Esophagus muscularis mucosa (tissue), 4 donors: ENCODE data around the gene PRDM16.

ENCODE experiments used
- EP300 ChIP-seq: sonication (generic); formaldehyde crosslinking; IDR thresholded peaks from one replicate; pipeline ENCODE4 v1.6.1; 2017; ENCODE audit warnings: antibody characterized with exemption
- POLR2A ChIP-seq: fragments of 450-650 bp; IDR thresholded peaks from one replicate; pipeline ENCODE4 v1.6.1; 2017; ENCODE audit warnings: antibody characterized with exemption, moderate library complexity, mild to moderate bottlenecking, low read depth
- POLR2AphosphoS5 ChIP-seq, 2 donors: sonication (generic); formaldehyde crosslinking; IDR thresholded peaks; one replicate each; pipeline ENCODE4 v1.6.1; 2017; ENCODE audit warnings: antibody characterized with exemption in 2 of 2
- TF ChIP-seq, protein P1 (sequence below), 3 experiments: fragments of 200-600 bp in 2 of 3; fragments of 450-650 bp in 1 of 3; sonication (generic) in 2 of 3; IDR thresholded peaks; one replicate each; pipeline ENCODE4 v1.5.1; 2017 to 2019; ENCODE audit warnings: antibody characterized with exemption in 3 of 3, mild to moderate bottlenecking in 2 of 3, moderate library complexity in 1 of 3

DNA sequence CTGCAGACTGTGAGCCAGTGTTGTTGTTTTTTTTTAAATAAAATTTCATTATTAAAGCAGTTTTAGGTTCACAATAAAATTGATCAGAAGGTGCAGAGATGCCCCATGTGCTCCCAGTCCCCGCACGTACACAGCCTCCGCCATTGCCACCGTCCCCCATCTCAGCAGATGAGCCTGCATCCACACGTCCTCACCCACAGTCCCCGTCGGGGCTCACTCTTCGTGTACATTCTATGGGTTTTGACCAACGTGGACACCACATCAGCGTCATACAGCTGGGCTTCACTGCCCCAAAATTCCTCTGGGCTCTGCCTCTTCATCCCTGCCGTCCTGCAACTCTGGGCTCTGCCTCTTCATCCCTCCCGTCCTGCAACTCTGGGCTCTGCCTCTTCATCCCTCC lies 373.9 kb downstream of the PRDM16 start:
- TF ChIP-seq, protein P1, sequence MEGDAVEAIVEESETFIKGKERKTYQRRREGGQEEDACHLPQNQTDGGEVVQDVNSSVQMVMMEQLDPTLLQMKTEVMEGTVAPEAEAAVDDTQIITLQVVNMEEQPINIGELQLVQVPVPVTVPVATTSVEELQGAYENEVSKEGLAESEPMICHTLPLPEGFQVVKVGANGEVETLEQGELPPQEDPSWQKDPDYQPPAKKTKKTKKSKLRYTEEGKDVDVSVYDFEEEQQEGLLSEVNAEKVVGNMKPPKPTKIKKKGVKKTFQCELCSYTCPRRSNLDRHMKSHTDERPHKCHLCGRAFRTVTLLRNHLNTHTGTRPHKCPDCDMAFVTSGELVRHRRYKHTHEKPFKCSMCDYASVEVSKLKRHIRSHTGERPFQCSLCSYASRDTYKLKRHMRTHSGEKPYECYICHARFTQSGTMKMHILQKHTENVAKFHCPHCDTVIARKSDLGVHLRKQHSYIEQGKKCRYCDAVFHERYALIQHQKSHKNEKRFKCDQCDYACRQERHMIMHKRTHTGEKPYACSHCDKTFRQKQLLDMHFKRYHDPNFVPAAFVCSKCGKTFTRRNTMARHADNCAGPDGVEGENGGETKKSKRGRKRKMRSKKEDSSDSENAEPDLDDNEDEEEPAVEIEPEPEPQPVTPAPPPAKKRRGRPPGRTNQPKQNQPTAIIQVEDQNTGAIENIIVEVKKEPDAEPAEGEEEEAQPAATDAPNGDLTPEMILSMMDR (IDR thresholded peaks at IDR 0.05) = no peak
- no peak for TF ChIP-seq POLR2AphosphoS5 (IDR thresholded peaks at IDR 0.05)
- TF ChIP-seq POLR2A = no peak
- TF ChIP-seq EP300 = no peak
